HS-27A (cell line): Measurements from ENCODE around the gene MCMBP.
A peak's percentile ranks its signal among the peaks of the same experiment; 100 is the strongest.
"Not testable (repeated sequence)": the region's sequence is repeated elsewhere in the genome, so short reads cannot be mapped to it uniquely, and the experiment has no call there.

ENCODE experiments used
- DNase-seq: peaks from one replicate; pipeline ENCODE4 v3.0.0-alpha.2; 2012; ENCODE audit warnings: low read depth, missing footprints

Gene MCMBP

DNA sequence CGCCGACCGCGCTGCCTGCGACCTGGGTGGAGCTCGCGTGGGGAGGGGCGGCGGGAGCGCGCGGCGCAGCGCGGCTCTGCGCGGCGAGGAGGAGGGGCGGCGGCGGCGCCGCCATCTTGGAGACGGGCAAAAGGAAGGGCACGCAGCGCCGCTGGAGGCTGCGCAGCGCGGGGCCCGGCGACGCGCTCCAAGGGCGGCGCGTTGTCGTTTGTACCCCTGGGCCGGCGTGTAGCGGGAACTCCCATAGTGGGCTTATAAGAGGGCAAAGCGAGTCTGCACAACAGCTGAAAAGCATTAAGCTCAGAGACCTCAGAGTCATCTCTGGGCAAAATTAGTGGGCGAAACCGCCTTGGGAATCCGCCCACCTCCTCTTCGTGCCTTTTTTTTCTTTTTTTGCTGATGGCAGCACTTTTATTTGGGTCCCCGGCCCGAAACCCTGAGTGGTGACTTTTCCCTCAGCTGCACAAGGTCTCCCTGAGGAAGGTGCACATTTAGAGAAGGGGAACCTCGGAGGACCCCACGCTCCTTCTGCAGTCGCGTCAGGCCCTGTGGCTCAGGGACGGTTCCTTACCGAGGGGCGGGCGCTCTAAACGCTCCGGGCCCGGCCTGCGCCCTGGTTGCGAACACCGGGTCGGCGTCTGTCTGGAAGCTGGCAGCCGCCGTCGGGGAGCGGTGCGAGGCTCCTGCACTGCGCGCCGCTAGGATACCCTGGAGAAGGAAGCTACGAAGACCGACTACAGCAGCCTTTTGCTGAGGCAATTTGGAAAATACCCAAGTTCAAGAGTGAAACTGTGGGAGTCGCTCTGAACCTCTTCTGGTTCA, 428 bp upstream of the MCMBP start:
- DNase-seq = peak; percentile 34

DNA sequence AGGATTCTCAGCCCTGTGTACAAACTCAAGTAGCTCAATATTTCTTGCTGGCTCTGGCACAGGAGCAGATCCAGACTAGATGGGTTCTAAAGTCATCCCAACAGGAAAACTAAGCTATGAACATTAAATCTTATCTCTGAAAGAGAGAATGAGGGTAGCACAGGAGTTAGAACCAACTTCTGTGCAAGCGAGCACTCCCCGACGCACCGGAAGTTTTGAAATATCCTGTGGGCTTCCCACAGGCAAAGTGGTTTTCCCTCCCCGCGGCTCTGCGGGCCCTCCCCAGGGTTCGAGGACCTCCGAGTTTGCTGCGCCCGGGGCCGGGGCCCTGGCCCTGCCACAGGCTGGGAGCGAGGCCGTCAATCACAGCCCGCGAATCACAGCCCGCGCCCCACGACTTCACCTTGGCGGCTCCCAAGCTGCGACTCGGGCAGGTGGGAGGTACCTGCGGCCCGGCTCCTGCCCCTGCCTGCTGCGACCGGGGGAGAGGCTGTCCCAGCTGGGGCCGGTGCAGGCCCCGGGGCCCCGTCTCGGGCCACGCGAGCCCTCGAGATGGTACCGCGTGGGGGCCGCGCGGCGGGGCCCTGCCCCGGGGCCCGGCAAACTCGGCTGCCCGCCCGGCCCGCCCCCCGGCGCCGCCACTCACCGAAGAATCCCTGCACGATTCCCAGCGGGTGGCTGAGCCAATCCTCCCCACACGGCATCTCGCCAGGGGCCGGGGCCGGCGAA, 598 bp downstream of the MCMBP start:
- no peak for DNase-seq

DNA sequence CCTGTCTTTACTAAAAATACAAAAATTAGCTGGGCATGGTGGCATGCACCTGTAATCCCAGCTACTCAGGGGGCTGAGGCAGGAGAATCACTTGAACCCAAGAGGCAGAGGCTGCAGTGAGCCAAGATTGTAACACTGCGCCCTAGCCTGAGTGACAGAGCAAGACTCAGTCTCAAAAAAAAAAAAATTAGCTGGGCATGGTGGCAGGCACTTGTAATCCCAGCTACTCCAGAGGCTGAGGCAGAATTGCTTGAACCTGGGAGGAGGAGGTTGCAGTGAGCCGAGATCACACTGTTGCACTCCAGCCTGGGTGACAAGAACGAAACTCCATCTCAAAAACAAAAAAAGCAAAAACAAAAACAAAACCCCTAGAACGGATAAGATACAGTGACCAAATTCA, 3.2 kb downstream of the MCMBP start:
- DNase-seq = not testable (repeated sequence)

DNA sequence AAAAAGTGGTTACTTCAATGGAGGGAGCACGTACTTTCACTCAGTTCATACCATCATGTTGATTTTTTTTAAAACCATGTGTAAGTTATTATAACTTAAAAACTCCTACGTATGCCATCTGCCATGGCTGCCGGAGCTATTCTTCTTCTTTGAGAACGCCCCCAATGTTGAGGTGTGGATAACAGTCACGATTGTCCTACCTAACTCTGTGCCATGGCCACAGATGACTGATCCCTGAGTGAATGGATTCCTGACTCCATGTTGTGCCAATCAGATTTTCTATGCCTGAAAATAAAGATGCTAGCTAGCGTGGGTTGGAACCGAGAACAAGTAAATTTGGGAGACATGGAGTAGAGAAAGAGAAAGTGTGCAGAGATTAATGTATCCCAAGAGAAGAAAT, 5.3 kb downstream of the MCMBP start:
- DNase-seq = no peak

DNA sequence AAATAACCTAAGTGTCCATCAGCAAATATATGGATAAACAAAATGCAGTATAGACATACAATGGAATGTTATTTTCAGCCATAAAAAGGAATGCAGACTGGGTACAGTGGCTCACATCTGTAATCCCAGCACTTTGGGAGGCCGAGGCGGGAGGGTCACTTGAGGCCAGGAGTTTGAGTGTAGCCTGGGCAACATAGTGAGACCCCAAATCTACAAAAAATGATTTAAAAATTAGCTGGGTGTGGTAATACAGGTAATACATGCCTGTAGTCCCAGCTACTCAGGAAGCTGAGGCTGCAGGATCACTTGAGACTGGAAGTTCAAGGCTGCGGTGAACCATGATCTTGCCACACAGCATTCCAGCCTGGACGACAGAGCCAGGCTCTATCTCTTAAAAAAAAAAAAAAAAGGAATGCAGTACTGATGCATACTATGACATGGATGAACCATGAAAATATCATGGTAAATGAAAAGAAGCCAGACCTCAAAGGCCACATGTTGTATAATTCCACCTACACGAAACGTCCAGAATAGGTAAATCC, 6.9 kb downstream of the MCMBP start:
- DNase-seq = no peak

DNA sequence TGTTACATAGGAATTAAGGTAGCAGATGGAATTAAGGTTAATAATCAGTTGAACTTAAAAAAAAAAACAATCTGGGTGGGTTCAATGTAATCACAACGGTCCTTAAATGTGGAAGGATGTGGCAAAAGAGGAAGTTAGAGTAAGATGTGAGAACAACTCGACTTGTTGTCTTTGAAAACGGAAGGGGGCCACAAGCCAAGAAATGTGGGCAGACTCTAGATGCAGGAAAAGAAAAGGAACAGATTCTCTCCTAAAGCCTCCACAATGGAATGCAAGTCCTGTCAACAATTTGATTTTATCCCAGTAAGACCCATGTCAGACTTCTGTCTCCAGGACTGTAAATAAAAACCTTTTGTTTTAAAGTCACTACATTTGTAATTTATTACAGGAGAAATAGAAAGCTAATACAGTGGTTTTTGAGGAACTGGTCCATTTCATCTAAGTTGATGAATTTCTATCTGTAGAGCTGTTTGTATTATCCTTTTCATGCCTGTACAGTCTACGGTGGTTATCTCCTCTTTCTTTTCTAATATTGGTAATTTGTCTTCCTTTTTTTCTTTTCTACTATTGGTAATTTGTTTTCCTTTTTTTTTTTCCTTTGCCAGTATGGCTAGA, 8.6 kb downstream of the MCMBP start:
- DNase-seq = no peak

DNA sequence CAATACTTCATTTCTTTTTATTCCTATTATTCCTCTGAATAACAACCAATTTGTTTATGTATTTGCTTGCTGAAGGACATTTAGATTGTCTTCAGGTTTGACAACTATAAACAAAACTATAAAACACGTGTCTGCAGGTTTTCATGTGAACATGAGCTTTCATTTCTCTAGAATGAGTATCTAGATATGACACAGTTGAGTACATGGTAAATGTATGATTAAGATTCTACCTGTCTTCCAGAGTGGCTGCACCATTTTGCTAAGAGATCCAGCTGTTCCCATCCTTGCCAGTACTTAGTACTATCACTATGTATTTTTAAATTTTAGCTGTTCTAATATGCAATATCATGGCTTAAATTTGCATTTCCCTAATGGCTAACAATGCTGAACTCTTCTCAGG, 10.1 kb downstream of the MCMBP start:
- no peak for DNase-seq

DNA sequence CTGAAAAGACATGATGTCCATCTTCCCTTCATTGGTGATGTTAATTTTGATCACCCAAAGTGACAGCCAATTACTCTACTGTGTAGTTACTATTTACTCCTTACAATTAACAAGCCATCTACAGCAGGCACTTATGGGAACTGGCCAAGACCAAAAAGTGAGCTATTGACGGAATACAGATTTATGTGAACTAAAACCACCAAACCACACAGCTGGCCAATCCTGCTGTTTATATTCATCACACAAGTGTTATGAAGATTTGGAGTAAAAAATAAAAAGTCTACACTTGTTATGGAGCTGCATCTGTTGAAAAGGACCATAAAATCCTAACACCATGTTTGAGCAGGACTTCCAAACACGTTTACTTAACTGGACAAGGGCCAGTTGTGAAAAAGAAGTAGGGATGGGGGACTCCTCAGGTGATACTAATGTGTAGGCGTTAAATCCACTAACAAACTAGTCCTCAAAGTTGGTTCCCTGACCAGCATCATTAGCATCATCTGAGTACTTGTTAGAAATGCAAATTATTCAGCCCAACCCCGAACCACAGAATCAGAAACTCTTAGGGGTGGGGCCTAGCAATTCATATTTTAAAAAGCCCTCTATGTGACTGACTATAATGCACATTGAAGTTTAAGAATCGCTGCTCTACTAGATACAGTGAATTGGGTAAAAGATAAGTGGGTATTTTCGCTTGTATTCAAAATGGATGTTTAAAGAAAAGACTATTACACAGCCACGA, 11.6 kb downstream of the MCMBP start:
- no peak for DNase-seq

DNA sequence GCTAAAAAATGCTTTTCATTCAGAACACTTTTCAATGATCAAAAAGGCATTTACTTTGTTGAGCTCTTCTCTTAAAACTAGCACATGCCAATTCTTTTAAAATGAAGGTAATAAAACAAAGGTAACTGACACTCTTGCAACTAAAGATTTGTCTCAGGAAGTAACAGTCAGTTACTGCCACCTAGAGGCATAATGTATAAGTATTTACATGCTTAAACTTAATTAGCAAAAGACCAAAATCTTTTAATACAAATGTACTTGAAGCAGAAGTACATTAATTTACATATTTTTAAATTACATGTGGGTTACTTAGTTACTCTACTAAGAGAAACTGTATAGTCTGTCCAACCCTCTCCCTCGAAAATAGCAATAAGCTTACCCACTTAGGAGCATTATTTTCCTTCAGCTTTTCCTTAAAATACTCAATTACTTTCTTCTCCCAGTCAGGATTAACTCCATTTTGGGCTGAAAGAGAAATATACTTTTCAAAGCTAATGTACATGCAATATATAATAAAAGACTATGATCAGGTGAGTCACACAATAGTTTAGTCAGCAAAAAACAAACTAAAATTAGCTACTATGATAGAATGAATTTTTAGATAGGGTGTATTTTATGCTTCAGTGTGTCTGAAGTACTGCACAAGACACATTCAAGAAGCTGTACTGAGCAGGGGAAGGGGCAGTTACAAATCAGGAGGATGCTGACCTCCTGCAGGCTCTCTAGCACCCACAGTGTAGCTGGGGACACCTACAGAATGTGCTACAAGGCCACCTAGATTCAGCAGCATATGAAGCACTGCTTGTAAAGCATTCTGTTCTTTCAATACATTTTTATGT, 13.0 kb downstream of the MCMBP start:
- no peak for DNase-seq

DNA sequence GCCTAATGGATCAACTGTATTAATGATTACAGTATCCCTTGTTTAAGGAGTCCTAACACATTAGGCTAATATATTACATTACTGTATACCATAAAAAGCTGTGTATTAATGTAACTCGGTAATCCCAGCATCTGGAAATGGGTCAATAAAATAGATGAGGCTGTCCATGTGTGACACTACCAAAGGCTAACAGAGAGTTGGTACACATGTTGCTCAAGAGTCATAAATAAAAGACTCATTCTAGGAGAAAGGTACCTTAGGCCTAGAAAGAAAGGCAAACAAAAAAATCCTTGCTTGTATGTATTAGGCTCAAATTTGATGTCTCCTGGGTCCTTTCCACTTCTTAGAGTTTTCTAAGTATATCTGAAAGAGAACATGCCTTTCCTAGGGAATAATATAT, 14.6 kb downstream of the MCMBP start:
- no peak for DNase-seq

DNA sequence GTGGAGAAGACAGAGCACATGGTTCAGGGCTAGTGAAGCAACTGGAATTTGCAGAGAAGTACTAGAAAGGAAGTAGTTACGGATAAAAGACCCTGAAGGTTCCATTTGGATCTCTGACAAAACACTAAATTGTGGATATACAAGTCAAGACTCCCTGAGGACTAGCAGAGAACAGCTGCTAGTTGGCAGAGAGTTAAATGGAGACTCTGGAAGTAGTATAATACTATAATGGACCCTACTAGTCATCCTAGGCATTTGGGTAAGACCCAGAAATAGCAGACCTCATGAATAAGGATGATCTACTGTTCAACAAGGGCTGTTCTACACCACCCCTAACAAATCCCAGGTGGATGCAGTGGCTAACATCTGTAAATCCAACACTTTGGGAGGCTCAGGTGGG, 19.1 kb downstream of the MCMBP start:
- no peak for DNase-seq

DNA sequence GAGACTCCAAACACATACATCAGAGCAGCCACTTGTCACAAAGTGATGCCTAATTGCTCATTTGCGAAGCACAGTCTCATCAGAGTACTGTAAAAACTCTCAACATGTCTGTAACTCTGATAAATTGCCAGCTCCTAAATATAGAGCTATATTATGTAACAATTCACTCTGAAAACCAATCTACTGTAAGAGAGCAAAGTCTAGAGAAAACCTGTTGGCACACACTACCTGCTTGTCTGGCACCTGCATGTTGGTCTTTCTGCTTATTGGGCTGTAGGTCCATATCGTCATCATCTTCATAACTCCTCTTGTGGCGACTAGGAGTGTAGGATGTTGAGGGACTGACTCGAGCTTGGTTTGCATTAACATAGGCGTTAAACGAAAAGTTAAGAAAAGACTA, 19.8 kb downstream of the MCMBP start:
- DNase-seq = no peak

DNA sequence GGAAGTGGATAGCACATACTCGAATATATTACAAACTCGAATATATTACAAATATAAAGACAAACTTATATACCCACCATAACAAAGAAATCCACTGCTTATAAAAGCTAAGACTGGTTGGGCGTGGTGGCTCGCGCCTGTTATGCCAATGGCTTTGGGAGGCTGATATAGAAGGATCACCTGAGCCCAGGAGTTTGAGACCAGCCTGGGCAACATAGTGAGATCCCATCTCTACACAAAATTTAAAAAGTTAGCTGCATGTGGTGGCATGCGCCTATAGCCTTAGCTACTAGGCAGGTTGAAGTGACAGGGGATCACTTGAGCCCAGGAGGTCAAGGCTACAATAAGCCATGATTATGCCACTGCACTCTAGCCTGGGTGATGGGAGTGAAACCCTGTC, 20.4 kb downstream of the MCMBP start:
- DNase-seq = no peak

DNA sequence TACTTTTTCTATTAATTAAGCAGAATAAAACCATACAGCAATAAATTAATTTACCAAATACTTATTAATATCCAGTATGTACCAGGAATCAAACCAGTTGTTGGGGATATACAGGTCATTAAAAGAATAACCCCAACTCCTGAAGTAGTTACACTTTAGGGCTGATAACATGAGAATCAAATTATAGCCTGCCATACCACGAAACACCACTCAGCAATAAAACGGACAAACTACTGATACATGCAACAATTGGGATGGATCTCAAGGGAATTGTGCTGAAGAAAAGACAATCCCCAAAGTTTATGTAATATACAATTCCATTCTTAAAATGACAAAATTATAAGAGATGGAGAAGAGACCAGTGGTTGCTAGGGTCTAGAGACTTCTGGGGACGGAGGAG, 22.7 kb downstream of the MCMBP start:
- DNase-seq = no peak

DNA sequence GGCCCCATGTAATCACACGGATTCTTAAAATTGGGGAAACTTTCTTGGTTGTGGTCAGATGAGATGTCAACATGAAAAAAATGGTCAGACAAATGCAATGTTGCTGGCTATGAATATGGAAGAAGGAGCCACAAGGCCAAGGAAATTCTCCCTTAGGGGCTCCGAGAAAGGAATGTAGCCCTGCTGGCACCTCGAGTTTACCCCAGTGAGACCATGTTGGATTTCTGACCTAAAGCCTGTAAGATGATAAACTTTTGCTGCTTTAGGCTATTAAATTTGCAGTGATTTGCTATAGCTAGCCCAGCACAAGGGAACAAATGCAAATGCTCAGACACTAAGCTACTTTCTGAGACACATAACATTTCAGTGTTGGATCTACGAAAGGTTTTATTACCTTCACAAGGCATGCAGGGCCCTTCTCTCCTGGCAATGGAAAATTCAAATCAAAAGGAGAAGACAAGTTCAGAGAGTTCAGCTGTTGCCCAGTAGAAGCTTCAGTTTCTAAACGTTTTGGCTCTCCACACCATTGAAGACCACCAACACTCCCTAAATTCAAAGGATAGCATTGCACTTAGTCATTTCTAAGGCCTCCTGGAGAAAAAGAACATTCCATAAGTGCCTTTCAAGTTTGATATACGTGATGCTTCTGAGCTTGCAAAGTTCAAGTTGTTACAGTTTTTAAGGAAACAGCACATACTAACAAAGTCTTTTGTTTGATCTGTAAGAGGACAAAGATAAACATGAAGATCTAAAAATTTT, 23.4 kb downstream of the MCMBP start:
- peak; percentile 65 for DNase-seq

DNA sequence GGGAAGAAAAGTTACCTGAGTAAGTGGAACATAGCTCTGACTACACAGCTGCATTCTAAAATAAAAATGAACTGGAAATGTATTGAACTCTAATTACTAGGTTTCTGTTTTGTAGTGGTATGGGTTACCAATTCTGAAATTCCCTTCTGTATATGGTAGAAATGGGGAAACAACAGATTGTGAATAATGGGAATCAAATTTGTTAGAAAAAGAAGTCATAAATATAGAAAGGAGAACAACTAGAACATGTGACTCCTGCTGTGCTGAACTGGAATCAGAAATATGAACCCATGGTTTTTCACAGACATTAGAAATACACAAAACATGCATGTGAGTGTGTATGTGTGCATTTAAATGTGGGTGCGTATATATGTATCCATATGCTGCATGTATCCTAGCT, 27.0 kb downstream of the MCMBP start:
- DNase-seq = no peak

DNA sequence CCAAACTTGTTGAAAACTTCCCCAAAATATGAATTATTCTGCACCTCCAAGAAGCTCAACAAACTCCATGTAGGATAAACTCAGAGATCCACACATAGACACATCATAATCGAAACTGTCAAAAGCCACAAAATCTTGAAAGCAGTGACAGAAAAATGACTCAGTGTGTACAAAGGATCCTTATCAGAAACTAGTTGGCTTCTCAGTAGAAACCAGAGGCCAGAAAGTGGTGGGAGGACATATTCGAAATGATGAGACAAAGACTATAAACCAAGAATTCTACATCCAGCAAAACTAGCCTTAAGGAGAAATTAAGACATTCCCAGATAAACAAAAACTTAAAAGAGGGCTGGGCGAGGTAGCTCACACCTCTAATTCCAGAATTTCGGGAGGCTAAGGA, 38.5 kb downstream of the MCMBP start:
- no peak for DNase-seq

DNA sequence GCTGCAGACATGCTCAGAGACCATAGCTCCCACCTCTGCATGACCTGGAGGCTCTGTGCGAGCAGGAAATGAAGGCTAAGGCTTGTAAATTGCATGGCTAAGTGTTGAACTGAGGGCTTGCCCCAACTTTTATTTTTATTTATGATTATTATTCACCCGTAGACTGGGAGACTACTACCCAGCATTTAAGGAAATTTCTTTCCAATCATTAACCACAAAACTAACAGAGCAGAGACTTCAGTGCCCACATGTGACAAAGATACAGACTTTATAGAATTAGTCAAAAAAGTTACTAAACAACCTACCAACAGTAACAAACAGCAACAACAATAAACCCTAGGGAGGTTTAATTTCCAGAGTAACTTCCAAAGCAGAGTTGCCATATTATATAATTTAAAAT, 39.7 kb downstream of the MCMBP start:
- no peak for DNase-seq

DNA sequence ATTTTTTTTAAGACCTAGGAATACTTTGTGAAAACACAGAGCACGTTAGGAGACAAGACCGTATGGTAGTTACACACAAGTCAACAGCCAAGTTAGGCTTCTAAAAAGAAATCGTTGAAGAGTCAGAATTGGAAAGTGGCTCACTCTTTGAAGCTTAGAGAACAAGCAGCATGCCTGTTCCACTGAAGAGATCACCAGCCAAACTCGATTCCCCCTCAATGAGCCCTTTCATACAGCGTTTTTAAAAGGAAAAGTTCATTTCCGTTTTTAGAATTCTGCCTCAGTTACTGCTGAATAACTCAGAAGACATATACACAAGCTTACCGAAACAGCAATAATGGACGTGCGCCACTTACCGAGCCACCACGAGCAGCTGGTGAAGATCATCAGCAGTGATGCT, 41.0 kb downstream of the MCMBP start:
- no peak for DNase-seq

DNA sequence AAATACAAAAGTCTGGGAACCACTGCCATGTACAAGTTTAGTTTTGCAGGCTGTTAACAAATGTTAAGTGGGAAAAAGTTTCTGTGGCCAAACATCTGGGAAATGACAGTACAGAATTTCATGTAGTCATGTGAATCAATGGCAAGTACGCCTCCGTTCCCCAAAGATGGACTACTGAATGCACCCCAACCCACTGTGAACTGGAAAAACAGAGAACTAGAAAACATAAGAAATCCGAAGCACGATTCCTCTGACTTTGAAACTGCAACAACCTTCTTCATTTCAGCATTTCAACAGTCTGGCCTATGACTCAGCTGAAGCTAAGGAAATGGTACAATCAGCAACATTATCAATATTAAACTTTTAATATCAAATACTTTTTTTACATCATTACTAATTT, 41.8 kb downstream of the MCMBP start:
- no peak for DNase-seq

DNA sequence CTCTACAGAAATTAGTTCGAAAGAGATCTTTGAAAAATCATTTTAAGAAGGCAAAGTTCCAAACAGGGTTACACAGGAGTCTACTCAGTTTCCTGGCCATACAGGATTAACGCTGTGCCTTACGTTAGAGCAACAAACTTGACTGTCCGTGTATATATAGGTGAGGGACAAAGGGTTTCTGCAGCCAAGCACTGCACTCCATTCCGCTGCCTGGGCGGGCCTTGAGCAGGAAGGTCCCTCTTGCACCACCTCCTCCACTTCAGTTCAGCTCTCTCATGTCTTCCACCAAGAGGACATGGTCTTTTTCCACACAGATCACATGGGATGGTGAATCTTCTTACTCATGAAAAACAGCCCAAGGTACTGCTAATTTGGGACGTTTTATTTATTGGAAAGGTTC, 43.2 kb downstream of the MCMBP start:
- no peak for DNase-seq
